GM20000 (cell line): ENCODE data around the gene ATP6V0C.
A peak's percentile ranks its signal among the peaks of the same experiment; 100 is the strongest.
"Not testable (repeated sequence)": the region's sequence is repeated elsewhere in the genome, so short reads cannot be mapped to it uniquely, and the experiment has no call there.

ENCODE experiments used
- DNase-seq: peaks from one replicate; pipeline ENCODE4 v3.0.0; 2012; ENCODE audit warnings: low spot score
- TF ChIP-seq, protein P1 (sequence below): IDR thresholded peaks from 2 replicates; pipeline ENCODE4 v1.5.1; 2012; ENCODE audit warnings: mild to moderate bottlenecking, control low read depth; ENCODE audit errors: extremely low read depth, missing control alignments

The ATP6V0C gene

DNA sequence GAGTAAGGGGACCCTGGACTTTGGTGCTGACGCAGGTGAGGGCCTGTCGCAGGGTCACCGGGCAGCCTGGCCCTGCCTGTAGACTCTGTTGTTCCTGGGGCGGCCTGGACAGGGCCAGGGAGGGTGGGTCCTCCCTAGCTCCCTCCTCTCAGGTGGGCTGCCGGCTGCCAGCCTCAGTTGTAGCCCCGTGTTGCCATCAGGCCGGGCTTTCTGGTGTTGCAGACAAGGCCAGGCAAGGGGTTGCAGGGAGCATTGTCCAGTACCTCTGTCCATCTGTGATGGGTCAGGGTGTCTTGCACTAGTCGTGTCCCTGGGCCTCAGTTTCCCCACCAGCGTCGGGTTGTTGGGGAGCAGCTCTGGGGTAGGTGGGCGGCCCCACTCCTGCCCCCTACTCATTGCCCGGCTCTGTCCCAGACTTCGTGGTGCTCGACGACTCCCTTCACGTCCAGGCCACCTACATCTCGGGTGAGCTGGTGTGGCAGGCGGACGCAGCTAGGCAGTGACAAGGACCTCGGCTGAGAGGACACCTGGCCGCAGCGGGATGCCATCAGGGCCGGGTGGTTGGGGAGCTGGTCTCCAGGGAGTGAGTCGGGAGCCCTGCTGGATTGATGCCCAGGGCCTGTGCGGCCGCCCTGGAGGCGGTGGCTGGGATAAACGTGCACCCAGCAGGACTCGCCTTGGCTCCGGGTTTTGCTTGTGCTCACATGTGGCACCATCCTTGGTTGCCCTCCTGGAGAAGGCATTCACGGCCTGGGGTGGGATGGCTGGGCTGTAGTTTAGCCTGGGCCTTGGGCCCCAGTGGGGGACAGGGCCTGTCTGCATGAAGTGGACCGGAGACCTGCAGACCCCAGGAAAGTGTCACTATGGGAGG lies 15.5 kb downstream of the ATP6V0C start:
- no peak for DNase-seq
- TF ChIP-seq, protein P1, sequence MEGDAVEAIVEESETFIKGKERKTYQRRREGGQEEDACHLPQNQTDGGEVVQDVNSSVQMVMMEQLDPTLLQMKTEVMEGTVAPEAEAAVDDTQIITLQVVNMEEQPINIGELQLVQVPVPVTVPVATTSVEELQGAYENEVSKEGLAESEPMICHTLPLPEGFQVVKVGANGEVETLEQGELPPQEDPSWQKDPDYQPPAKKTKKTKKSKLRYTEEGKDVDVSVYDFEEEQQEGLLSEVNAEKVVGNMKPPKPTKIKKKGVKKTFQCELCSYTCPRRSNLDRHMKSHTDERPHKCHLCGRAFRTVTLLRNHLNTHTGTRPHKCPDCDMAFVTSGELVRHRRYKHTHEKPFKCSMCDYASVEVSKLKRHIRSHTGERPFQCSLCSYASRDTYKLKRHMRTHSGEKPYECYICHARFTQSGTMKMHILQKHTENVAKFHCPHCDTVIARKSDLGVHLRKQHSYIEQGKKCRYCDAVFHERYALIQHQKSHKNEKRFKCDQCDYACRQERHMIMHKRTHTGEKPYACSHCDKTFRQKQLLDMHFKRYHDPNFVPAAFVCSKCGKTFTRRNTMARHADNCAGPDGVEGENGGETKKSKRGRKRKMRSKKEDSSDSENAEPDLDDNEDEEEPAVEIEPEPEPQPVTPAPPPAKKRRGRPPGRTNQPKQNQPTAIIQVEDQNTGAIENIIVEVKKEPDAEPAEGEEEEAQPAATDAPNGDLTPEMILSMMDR: no peak

DNA sequence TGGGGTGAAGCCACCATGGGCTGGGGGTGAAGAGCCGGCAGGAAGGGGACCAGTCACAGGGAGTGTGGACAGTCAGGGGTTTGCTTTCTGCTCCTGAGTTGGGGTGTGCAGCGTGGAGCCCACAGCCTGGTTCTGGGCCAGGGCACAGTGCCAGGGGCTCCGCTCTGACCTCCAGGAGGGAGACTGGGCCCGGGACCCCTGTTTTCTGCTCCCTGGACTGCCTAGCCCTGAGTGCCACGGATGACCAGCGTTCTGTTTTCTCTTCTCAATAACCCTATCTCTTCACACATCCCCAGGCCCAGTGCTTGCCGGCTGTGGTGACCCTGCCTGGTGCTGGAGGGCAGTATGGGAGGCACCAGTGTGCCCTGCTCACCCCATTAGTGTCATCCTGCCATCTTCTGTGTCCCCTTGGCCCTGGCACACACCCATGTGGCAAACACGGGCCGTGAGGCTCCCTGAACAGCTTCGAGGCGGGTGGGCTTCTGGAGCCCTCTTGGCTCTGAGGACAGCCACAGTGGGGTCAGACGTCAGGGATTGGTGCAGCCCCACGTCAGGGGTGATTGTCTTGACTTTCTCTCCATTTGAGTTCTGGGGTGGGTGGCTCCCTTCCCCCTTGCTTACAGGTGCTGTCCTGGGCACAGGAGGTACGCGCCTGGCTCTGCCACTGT lies 16.3 kb downstream of the ATP6V0C start:
- TF ChIP-seq, protein P1: no peak
- no peak for DNase-seq

DNA sequence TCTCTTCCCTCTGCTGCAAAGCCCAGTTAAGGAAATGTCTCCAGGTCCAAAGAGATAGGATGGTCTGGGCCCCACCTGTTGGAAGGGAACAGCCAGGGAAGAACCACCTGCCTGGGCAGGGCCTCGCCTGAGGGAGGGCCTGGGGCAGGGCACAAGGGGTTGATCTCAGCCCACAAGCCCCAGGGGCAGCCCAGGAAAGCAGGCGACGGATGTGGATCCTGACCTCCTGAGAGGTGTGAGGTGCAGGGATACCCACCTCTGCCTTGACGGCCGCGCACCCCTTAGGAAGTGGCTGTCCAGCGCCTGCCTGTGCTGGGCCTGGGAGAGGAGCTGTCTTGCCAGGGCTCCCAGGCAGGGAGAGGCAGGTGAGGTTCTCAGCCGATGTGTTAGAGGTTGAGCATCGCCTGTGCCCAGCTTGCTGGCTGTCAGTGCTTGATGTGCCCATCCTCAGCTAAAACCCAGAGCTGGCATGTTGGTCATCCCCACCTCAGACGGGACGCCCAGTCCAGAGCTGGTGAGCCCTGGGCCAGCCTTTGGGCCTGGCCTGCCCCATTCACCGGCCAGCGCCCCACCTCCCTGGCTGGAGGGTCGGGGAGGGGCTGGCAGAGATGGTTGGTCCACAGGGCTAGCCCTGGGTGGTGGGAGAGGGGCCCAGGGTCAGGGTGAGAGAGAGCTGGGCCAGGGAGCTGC lies 17.0 kb downstream of the ATP6V0C start:
- no peak for DNase-seq
- TF ChIP-seq, protein P1: no peak

DNA sequence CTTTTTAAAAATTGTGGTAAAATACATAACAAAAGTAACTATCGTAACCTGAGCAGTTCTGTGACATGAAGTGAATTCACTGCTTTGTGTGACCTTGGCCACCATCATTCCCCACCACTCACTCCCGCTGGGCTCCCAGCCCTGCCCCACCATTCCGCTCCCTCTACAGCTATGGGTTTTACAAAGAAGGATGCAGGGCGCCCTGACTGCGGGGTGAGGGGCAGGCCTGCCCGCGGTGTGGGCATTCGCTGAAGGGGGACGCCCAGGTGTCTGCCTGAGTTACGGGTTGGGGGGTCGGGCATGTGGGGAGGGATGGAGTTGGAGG lies 17.6 kb downstream of the ATP6V0C start, which contains the start of gene CEMP1:
Gene CEMP1, minus strand, starts transcription at position 38 of the 325 bp plus-strand sequence. CDS start 335 bp downstream, outside the sequence.
- DNase-seq: no peak
- TF ChIP-seq, protein P1: no peak

DNA sequence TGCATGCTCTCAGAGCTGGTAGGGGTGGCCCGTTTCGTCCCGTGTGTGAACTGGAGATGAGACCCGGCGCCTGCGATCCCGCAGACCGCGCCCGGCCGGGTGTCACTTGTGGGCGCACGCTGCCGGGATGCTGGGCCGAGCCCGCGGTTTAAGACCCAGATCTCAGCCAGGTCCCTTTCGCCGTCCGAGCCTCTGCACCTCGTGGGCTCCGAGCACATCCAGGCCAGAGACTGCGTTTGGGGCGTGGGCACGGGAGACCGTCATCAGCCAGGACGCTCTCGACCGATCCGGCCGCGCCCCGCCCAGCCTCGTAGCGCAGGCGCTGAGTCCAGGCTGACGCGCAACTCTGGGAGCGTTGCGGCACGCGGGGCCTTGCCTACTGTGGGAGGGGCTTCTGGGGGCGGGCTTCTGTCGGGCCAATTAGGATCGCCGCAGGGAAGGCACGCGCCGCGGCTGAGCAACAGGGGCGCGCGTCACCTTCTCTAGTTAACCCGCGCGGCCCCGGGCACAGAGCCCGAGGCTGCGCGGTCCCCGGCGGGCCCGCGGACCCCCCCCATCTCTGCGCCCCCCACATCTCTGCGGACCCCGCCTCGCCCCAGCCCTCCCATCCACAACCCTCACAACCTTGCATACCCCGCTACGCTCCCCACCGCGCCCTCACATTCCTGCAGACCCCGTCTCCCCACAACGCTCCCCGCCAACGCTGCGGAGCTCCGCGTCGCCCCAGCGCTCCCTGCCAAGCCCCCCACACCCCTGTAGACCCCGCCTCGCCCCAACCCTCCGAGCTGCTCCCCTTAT lies 18.1 kb downstream of the ATP6V0C start:
- peak; percentile 99 for DNase-seq
- TF ChIP-seq, protein P1: no peak

DNA sequence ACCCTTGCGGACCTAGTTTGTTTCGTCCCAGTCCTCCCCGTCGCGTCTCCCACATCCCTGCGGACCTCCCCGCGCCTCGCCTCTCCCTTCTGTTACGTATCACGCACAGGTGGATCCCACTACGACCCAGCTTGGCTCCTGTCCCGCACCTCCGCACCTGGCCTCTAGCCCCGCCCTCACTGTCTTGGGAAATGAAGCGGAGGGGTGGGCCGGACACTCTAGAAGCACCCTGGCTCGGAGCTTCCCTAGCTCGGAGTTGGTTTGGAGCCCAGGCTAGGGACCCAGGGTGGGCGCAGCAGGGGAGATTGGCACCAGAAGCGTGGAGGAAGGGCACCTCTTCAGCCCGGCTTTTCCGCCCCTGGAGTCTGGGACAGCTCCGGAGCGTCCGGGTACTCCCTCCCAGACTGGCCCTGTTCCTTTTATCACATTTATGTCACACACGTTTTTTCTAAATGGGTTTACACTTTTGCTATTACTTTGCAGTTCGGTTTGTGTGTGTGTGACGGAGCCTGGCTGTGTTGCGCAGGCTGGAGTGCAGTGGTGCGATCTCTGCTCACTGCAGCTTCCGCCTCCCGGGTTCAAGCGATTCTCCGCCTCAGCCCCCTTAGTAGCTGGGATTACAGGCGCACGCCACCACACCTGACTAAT lies 18.9 kb downstream of the ATP6V0C start:
- DNase-seq: peak; percentile 72
- TF ChIP-seq, protein P1: no peak

DNA sequence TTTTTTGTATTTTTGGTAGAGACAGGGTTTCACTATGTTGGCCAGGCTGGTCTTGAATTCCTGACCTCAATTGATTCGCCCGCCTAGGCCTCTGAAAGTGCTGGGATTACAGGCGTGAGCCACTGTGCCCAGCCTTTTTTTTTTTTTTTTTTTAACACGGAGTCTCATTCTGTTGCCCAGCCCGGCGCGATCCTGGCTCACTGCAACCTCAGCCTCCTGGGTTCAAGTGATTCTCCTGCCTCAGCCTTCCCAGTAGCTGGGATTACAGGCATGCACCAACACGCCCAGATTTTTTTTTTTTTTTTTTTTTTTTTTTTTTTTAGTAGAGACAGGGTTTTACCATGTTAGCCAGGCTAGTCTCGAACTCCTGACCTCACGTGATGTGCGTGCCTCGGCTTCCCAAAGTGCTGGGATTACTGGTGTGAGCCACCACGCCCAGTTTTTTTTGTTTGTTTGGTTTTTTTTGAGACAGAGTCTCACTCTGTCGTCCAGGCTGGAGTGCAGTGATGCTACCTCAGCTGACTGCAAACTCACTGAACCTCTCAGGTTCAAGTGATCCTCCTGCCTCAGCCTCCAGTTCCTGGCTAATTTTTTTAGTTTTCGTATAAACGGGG lies 19.5 kb downstream of the ATP6V0C start:
- not testable (repeated sequence) for DNase-seq
